ENCODE results near the gene DUSP3.

Gene DUSP3

DNA sequence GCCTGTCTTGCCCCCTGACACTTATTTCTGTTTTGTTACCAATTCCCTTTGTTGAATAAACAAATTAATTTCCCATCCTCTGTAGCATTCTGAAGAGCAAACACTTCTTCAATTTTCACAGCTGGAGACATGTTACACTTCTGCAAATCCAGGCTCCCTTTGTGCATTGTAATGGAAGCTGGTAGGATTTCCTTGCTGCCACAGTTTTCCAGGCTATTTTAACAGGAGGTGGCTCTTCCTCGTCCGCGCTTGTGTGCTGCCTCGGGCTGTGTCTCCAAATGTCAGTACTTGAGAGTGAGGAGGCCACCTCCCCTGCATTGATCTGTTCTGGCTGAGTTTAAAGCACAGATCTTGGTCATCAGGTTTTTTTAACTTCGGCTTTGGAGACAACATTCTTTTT, 60.2 kb downstream of the DUSP3 start:
- no peak for DNase-seq
- intact Hi-C loops (cut with DNase I): no loop called here

DNA sequence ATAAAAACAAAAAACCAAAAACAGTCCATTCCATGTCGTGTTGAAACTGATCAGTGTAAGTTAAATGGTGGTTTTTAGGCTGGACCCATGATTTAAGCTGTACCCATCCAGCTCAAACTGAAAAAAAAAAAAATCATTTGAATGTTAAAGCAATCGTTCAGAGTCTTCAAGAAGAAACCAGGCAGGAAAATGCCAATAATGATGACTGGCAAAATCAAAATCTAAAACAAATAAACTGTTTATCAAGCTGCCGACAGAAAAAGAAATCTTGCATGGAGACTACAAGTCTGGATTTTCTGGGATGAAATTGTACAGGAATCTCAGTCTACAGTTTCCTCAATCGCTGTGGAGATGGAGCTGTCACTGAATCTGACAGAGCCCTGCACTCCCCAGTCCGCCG, 60.9 kb downstream of the DUSP3 start:
- no peak for DNase-seq
- intact Hi-C loops (cut with DNase I): no loop called here
